Caco-2 (cell line): ENCODE results near the gene CACNB2. TPM values are rescaled to one million over a fixed set of nuclear protein-coding genes. Genes with fewer than 3 reads are reported as not detected.

Source experiments
- BruUV-seq: library from RNA; stranded (reverse); fragments of 400-500 nt; replicated peaks from 2 replicates; lab custom pipeline; 2021; lab: Mats Ljungman, UMichigan
- CTCF ChIA-PET: fragments of 300-600 bp; sonication (Branson Sonifier 250); formaldehyde crosslinking; loops from one replicate; lab custom pipeline; 2022; ENCODE audit warnings: antibody characterized with exemption; lab: Charles Lee
- POLR2A ChIA-PET: fragments of 300-600 bp; sonication (Branson Sonifier 250); formaldehyde crosslinking; loops from one replicate; lab custom pipeline; 2022; ENCODE audit warnings: antibody characterized with exemption; lab: Charles Lee
- DNase-seq, 2 experiments: peaks; one replicate each; pipeline versions ENCODE4 v3.0.0 to v3.0.0-alpha.2; 2020 to 2022
- H3K27me3 ChIP-seq: replicated peaks from 2 replicates; pipeline ENCODE4 v1.6.0; 2011; ENCODE audit warnings: low read length; ENCODE audit not compliant: control insufficient read depth, insufficient read depth
- H3K36me3 ChIP-seq: 2 replicates; pipeline ENCODE4 v1.5.1; 2011; ENCODE audit warnings: low read length; ENCODE audit not compliant: control insufficient read depth, insufficient read depth
- H3K4me1 ChIP-seq: fragments of 250-450 bp; sonication (Bioruptor Pico); 2 replicates; pipeline ENCODE4 v1.5.1; 2020; ENCODE audit warnings: mild to moderate bottlenecking
- H3K4me3 ChIP-seq: 2 replicates; pipeline ENCODE4 v1.5.1; 2011; ENCODE audit warnings: low read depth, mild to moderate bottlenecking, control low read depth, low read length
- H3K9me3 ChIP-seq: fragments of 250-450 bp; sonication (Bioruptor Pico); 2 replicates; pipeline ENCODE4 v1.5.1; 2020; ENCODE audit warnings: mild to moderate bottlenecking, moderate library complexity
- H3K27ac Mint-ChIP-seq: one replicate; pipeline ENCODE4 v1.8.0; 2022; ENCODE audit warnings: mixed read lengths; ENCODE audit not compliant: unreplicated experiment
- H3K27me3 Mint-ChIP-seq: one replicate; pipeline ENCODE4 v1.8.0; 2022; ENCODE audit warnings: mixed read lengths; ENCODE audit not compliant: insufficient read depth, unreplicated experiment
- H3K36me3 Mint-ChIP-seq: one replicate; pipeline ENCODE4 v1.8.0; 2022; ENCODE audit warnings: mild to moderate bottlenecking, mixed read lengths; ENCODE audit not compliant: insufficient read depth, unreplicated experiment
- H3K4me1 Mint-ChIP-seq: one replicate; pipeline ENCODE4 v1.8.0; 2022; ENCODE audit warnings: low read depth, mixed read lengths; ENCODE audit not compliant: unreplicated experiment
- H3K4me3 Mint-ChIP-seq: one replicate; pipeline ENCODE4 v1.8.0; 2022; ENCODE audit warnings: mild to moderate bottlenecking, moderate library complexity, mixed read lengths; ENCODE audit not compliant: unreplicated experiment
- H3K9me3 Mint-ChIP-seq: one replicate; pipeline ENCODE4 v1.8.0; 2022; ENCODE audit warnings: mixed read lengths; ENCODE audit not compliant: unreplicated experiment
- CTCF ChIP-seq, 2 experiments: fragments of 200-600 bp in 1 of 2; IDR thresholded peaks; 1 replicate in 1 of 2; 2 replicates in 1 of 2; pipeline versions ENCODE4 v1.5.1 to v1.8.0; 2011 to 2022; ENCODE audit warnings: antibody characterized with exemption in 1 of 2, control low read depth in 1 of 2, inconsistent platforms in 1 of 2, low read depth in 1 of 2, low read length in 1 of 2, mild to moderate bottlenecking in 1 of 2, moderate library complexity in 1 of 2; ENCODE audit not compliant: insufficient read depth in 1 of 2, severe bottlenecking in 1 of 2, unreplicated experiment in 1 of 2
- intact Hi-C: fragments of 100-400 bp; cut with micrococcal nuclease; formaldehyde crosslinking; loops from one replicate; pipeline ENCODE4 v1.10.0; 2022; ENCODE audit not compliant: unreplicated experiment
- total RNA-seq: library from RNA; stranded (reverse); gene quantifications from 2 replicates; pipeline ENCODE4 v1.2.3, GENCODE V29; 2022

Gene CACNB2
- total RNA-seq, 1 experiment from 2014 or later = 0.98 TPM

GRCh38 chr10:18498998-18499397 is 358.8 kb downstream of the CACNB2 start:
- no peak overlapping the region for H3K4me3 ChIP-seq
- ChIA-PET CTCF (no interaction called here), POLR2A (no interaction called here)
- no peak for DNase-seq
- no peaks in the 10 kb centered on the region for H3K36me3 Mint-ChIP-seq
- no peaks in the 10 kb centered on the region for H3K9me3 Mint-ChIP-seq
- TF ChIP-seq CTCF (IDR thresholded peaks at IDR 0.05; ENCODE audit: insufficient read depth in 1 of 2, low read depth in 1 of 2, low read length in 1 of 2, severe bottlenecking in 1 of 2, unreplicated experiment in 1 of 2) = no peak
- no peak overlapping the region for H3K27ac Mint-ChIP-seq
- no peaks in the 10 kb centered on the region for H3K4me1 ChIP-seq
- BruUV-seq = no TSS peak
- H3K27me3 Mint-ChIP-seq = no peaks in the 10 kb centered on the region
- no peaks in the 10 kb centered on the region for H3K36me3 ChIP-seq
- intact Hi-C loops = no loop called here
- no peaks in the 10 kb centered on the region for H3K9me3 ChIP-seq
- H3K4me1 Mint-ChIP-seq = no peaks in the 10 kb centered on the region
- no peaks in the 10 kb centered on the region for H3K27me3 ChIP-seq
- no peak overlapping the region for H3K4me3 Mint-ChIP-seq

- Histone ChIP-seq H3K27me3 (no peaks in the 10 kb centered on the region), H3K4me3 (no peak overlapping the region), H3K36me3 (no peaks in the 10 kb centered on the region), H3K4me1 (no peaks in the 10 kb centered on the region), H3K9me3 (no peaks in the 10 kb centered on the region)
- Mint-ChIP-seq H3K27ac (no peak overlapping the region), H3K27me3 (no peaks in the 10 kb centered on the region), H3K4me3 (no peak overlapping the region), H3K4me1 (no peaks in the 10 kb centered on the region), H3K36me3 (no peaks in the 10 kb centered on the region), H3K9me3 (no peaks in the 10 kb centered on the region)
- BruUV-seq = no TSS peak
- no peak for TF ChIP-seq CTCF (IDR thresholded peaks at IDR 0.05; ENCODE audit: insufficient read depth in 1 of 2, low read depth in 1 of 2, low read length in 1 of 2, severe bottlenecking in 1 of 2, unreplicated experiment in 1 of 2)
- POLR2A ChIA-PET = no interaction called here
- no peak for DNase-seq
- CTCF ChIA-PET = interaction anchor here (1.1 kb wide), 1 partner anchor 10 kb away, joined by 3 read pairs; no protein-coding TSS in a partner anchor
- intact Hi-C loops = no loop called here
Measured at GRCh38 chr10:18500576-18500975, 360.4 kb downstream of the CACNB2 start.

GRCh38 chr10:18501198-18501597 is 361.0 kb downstream of the CACNB2 start:
- DNase-seq = no peak
- H3K36me3 ChIP-seq = no peaks in the 10 kb centered on the region
- no peaks in the 10 kb centered on the region for H3K36me3 Mint-ChIP-seq
- no peaks in the 10 kb centered on the region for H3K4me1 Mint-ChIP-seq
- H3K27ac Mint-ChIP-seq = no peak overlapping the region
- no peaks in the 10 kb centered on the region for H3K27me3 ChIP-seq
- H3K4me3 ChIP-seq = no peak overlapping the region
- H3K4me1 ChIP-seq = no peaks in the 10 kb centered on the region
- no TSS peak for BruUV-seq
- POLR2A ChIA-PET = no interaction called here
- H3K9me3 Mint-ChIP-seq = no peaks in the 10 kb centered on the region
- intact Hi-C loops = no loop called here
- no peak overlapping the region for H3K4me3 Mint-ChIP-seq
- CTCF ChIA-PET = interaction anchor here (1.1 kb wide), 1 partner anchor 11 kb away, joined by 3 read pairs; no protein-coding TSS in a partner anchor
- no peak for TF ChIP-seq CTCF (IDR thresholded peaks at IDR 0.05; ENCODE audit: insufficient read depth in 1 of 2, low read depth in 1 of 2, low read length in 1 of 2, severe bottlenecking in 1 of 2, unreplicated experiment in 1 of 2)
- H3K9me3 ChIP-seq = no peaks in the 10 kb centered on the region
- H3K27me3 Mint-ChIP-seq = no peaks in the 10 kb centered on the region
